Daoy (cell line): ENCODE results near the gene STC2. TPM values are rescaled to one million over a fixed set of nuclear protein-coding genes. Genes with fewer than 3 reads are reported as not detected.
A peak's percentile ranks its signal among the peaks of the same experiment; 100 is the strongest.

Experiments
- DNase-seq: peaks from one replicate; pipeline ENCODE4 v3.0.0-alpha.2; 2015; ENCODE audit warnings: low read depth
- total RNA-seq: library from RNA; depleted of rRNA; stranded (reverse); fragments of >200 nt; shearing (Covaris generic); gene quantifications from 2 replicates; pipeline ENCODE4 v1.2.3, GENCODE V29; 2014

The STC2 gene
- total RNA-seq, 1 experiment from 2014 or later: 149 TPM

GRCh38 chr5:173314166-173314952 lies 13.9 kb downstream of the STC2 start:
- no peak for DNase-seq

- no peak for DNase-seq
These were observed 14.8 kb downstream of the STC2 start for GRCh38 chr5:173313351-173313801.

- no peak for DNase-seq
These were observed 15.4 kb downstream of the STC2 start for GRCh38 chr5:173312821-173313220.

GRCh38 chr5:173311818-173312585 lies 16.2 kb downstream of the STC2 start:
- no peak for DNase-seq

GRCh38 chr5:173310861-173311785 lies 17.1 kb downstream of the STC2 start:
- no peak for DNase-seq

- no peak for DNase-seq
These were observed 17.9 kb downstream of the STC2 start for GRCh38 chr5:173310218-173310769.

GRCh38 chr5:173309731-173310130 lies 18.5 kb downstream of the STC2 start:
- DNase-seq: no peak

GRCh38 chr5:173308226-173308625 lies 20.0 kb downstream of the STC2 start:
- no peak for DNase-seq

- DNase-seq: no peak
These were observed 20.5 kb downstream of the STC2 start for GRCh38 chr5:173307695-173308094.

- no peak for DNase-seq
These were observed 21.5 kb downstream of the STC2 start for GRCh38 chr5:173306695-173307094.

- DNase-seq: no peak
These were observed 23.6 kb downstream of the STC2 start for GRCh38 chr5:173304591-173304988.

- peak; percentile 70 for DNase-seq
These were observed 24.2 kb downstream of the STC2 start for GRCh38 chr5:173303878-173304590.

GRCh38 chr5:173302546-173303155 lies 25.6 kb downstream of the STC2 start:
- peak; percentile 95 for DNase-seq

GRCh38 chr5:173301695-173302545 lies 26.3 kb downstream of the STC2 start:
- DNase-seq: no peak

- no peak for DNase-seq
These were observed 27.7 kb downstream of the STC2 start for GRCh38 chr5:173300389-173301047.

GRCh38 chr5:173299820-173300219 lies 28.4 kb downstream of the STC2 start:
- no peak for DNase-seq

GRCh38 chr5:173298213-173298926 lies 29.8 kb downstream of the STC2 start:
- no peak for DNase-seq

GRCh38 chr5:173297813-173298212 lies 30.4 kb downstream of the STC2 start:
- no peak for DNase-seq
